Measurements from ENCODE around the gene EPB41L3. TPM values are rescaled to one million over a fixed set of nuclear protein-coding genes. Genes with fewer than 3 reads are reported as not detected.

The EPB41L3 gene
- total RNA-seq, 2 experiments from 2014 or later = not detected

DNA sequence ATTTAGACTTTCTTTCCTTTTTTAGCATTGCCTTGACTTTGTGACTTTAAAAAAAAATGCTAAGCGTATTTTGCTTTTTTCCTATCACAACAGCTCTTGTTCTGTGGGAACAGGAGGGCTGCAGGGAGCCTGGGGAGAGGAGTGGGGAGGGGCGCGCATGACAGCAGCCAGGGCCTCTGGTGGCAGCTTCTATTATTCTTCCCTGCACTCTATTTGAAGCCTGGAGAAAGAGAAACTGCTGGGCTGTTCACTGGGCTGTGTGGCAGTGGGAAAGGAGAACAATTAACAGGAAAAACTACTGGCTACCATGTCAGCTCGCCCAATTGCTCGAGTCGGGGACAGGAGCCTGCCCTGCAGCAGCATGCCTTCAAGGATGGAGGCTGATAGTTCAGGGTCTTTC, 129.3 kb downstream of the EPB41L3 start:
- Histone ChIP-seq H3K79me2 (ENCODE audit: insufficient read depth, low read depth, low read length) (no peaks in the 10 kb centered on the region), H3K4me2 (ENCODE audit: low read length) (peak overlapping the region; percentile 21; the same call in 1 of the 2 replicates), H3K4me3 (ENCODE audit: low read depth, low read length, poor library complexity, severe bottlenecking) (no peak overlapping the region), H3K9me3 (ENCODE audit: low read length) (no peaks in the 10 kb centered on the region), H3K9me2 (ENCODE audit: insufficient read depth, low read length) (no peaks in the 10 kb centered on the region), H4K20me1 (ENCODE audit: insufficient read depth, low read length) (no peaks in the 10 kb centered on the region), H3K36me3 (ENCODE audit: insufficient read depth, low read length) (no peaks in the 10 kb centered on the region), H2AFZ (ENCODE audit: low read length) (no peak overlapping the region), H3K4me1 (ENCODE audit: insufficient read depth, low read length, poor library complexity, severe bottlenecking) (peaks cover 16% of the 10 kb centered on the region), H3K27ac (ENCODE audit: low read depth, low read length, poor library complexity, severe bottlenecking) (no peak overlapping the region)
- BruUV-seq (replicated peaks) = no TSS peak
- CTCF ChIA-PET (ENCODE audit: unreplicated experiment) = no interaction called here
- TF ChIP-seq, protein P1, sequence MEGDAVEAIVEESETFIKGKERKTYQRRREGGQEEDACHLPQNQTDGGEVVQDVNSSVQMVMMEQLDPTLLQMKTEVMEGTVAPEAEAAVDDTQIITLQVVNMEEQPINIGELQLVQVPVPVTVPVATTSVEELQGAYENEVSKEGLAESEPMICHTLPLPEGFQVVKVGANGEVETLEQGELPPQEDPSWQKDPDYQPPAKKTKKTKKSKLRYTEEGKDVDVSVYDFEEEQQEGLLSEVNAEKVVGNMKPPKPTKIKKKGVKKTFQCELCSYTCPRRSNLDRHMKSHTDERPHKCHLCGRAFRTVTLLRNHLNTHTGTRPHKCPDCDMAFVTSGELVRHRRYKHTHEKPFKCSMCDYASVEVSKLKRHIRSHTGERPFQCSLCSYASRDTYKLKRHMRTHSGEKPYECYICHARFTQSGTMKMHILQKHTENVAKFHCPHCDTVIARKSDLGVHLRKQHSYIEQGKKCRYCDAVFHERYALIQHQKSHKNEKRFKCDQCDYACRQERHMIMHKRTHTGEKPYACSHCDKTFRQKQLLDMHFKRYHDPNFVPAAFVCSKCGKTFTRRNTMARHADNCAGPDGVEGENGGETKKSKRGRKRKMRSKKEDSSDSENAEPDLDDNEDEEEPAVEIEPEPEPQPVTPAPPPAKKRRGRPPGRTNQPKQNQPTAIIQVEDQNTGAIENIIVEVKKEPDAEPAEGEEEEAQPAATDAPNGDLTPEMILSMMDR (conservative IDR thresholded peaks at IDR 0.05; ENCODE audit: low read length) = no peak
- no peak for TF ChIP-seq EZH2phosphoT487 (IDR thresholded peaks at IDR 0.05; ENCODE audit: borderline replicate concordance, low read depth, low read length)
- POLR2A ChIA-PET = no interaction called here
- intact Hi-C loops (cut with micrococcal nuclease; ENCODE audit: unreplicated experiment) = no loop called here
- no peak for DNase-seq (ENCODE audit: low spot score)

- intact Hi-C loops (cut with micrococcal nuclease; ENCODE audit: unreplicated experiment) = no loop called here
- Histone ChIP-seq H3K9me2 (ENCODE audit: insufficient read depth, low read length) (no peaks in the 10 kb centered on the region), H3K4me2 (ENCODE audit: low read length) (no peak overlapping the region), H3K79me2 (ENCODE audit: insufficient read depth, low read depth, low read length) (no peaks in the 10 kb centered on the region), H3K4me3 (ENCODE audit: low read depth, low read length, poor library complexity, severe bottlenecking) (no peak overlapping the region), H2AFZ (ENCODE audit: low read length) (no peak overlapping the region), H3K9me3 (ENCODE audit: low read length) (no peaks in the 10 kb centered on the region), H3K36me3 (ENCODE audit: insufficient read depth, low read length) (no peaks in the 10 kb centered on the region), H3K27ac (ENCODE audit: low read depth, low read length, poor library complexity, severe bottlenecking) (no peak overlapping the region), H4K20me1 (ENCODE audit: insufficient read depth, low read length) (no peaks in the 10 kb centered on the region), H3K4me1 (ENCODE audit: insufficient read depth, low read length, poor library complexity, severe bottlenecking) (peaks cover 16% of the 10 kb centered on the region)
- no peak for DNase-seq (ENCODE audit: low spot score)
- TF ChIP-seq, protein P1 (conservative IDR thresholded peaks at IDR 0.05; ENCODE audit: low read length) = no peak
- TF ChIP-seq EZH2phosphoT487 (IDR thresholded peaks at IDR 0.05; ENCODE audit: borderline replicate concordance, low read depth, low read length) = no peak
- ChIA-PET CTCF (ENCODE audit: unreplicated experiment) (no interaction called here), POLR2A (interaction anchor here (0.6 to 0.7 kb wide), 2 partner anchors 303 to 389 kb away, joined by 3 to 4 read pairs; no protein-coding TSS in a partner anchor)
- no TSS peak for BruUV-seq (replicated peaks)
Measured at GRCh38 chr18:5413447-5413846, 130.3 kb downstream of the EPB41L3 start.

GRCh38 chr18:5410582-5410981, 133.2 kb downstream of the EPB41L3 start:
- Histone ChIP-seq H3K36me3 (ENCODE audit: insufficient read depth, low read length) (no peaks in the 10 kb centered on the region), H3K9me2 (ENCODE audit: insufficient read depth, low read length) (no peaks in the 10 kb centered on the region), H3K4me2 (ENCODE audit: low read length) (no peak overlapping the region), H4K20me1 (ENCODE audit: insufficient read depth, low read length) (no peaks in the 10 kb centered on the region), H3K9me3 (ENCODE audit: low read length) (no peaks in the 10 kb centered on the region), H2AFZ (ENCODE audit: low read length) (no peak overlapping the region), H3K4me1 (ENCODE audit: insufficient read depth, low read length, poor library complexity, severe bottlenecking) (peaks cover 6% of the 10 kb centered on the region), H3K79me2 (ENCODE audit: insufficient read depth, low read depth, low read length) (no peaks in the 10 kb centered on the region), H3K4me3 (ENCODE audit: low read depth, low read length, poor library complexity, severe bottlenecking) (no peak overlapping the region), H3K27ac (ENCODE audit: low read depth, low read length, poor library complexity, severe bottlenecking) (no peak overlapping the region)
- intact Hi-C loops (cut with micrococcal nuclease; ENCODE audit: unreplicated experiment) = no loop called here
- no TSS peak for BruUV-seq (replicated peaks)
- TF ChIP-seq, protein P1 (conservative IDR thresholded peaks at IDR 0.05; ENCODE audit: low read length) = no peak
- no peak for TF ChIP-seq EZH2phosphoT487 (IDR thresholded peaks at IDR 0.05; ENCODE audit: borderline replicate concordance, low read depth, low read length)
- POLR2A ChIA-PET = no interaction called here
- DNase-seq (ENCODE audit: low spot score) = no peak
- CTCF ChIA-PET (ENCODE audit: unreplicated experiment) = no interaction called here

Measured in OCI-LY7 (cell line).